H1 (cell line): ENCODE results near the gene AURKAIP1. TPM values are rescaled to one million over a fixed set of nuclear protein-coding genes. Genes with fewer than 3 reads are reported as not detected.

ENCODE experiments used
- CTCF ChIA-PET: fragments of 300-600 bp; sonication (Branson Sonifier 250); formaldehyde crosslinking; loops from one replicate; lab custom pipeline; 2021; ENCODE audit not compliant: partially characterized antibody; lab: Charles Lee
- POLR2A ChIA-PET: fragments of 300-600 bp; sonication (Branson Sonifier 250); formaldehyde crosslinking; loops from one replicate; lab custom pipeline; 2021; ENCODE audit warnings: inconsistent platforms; ENCODE audit not compliant: partially characterized antibody; lab: Charles Lee
- DNase-seq, 2 experiments: peaks; one replicate each; pipeline versions ENCODE4 v3.0.0 to v3.0.0-alpha.2; 2010 to 2022; ENCODE audit warnings: low spot score in 2 of 2, low read depth in 1 of 2, mixed read lengths in 1 of 2
- FAIRE-seq: peaks from 2 replicates; lab custom pipeline; 2011; peaks lifted over from hg19 to GRCh38; lab: Jason Lieb, UNC
- H2AFZ ChIP-seq: 2 replicates; pipeline ENCODE4 v1.8.1; 2012; ENCODE audit warnings: low read length, inconsistent platforms
- H2AK5ac ChIP-seq: 2 replicates; pipeline ENCODE4 v1.6.1; 2013; ENCODE audit warnings: low read depth, low read length
- H2BK120ac ChIP-seq: replicated peaks from 2 replicates; pipeline ENCODE3; 2013; ENCODE audit warnings: low read depth, low read length, inconsistent platforms
- H2BK12ac ChIP-seq: 2 replicates; pipeline ENCODE4 v1.6.1; 2013; ENCODE audit warnings: low read depth, low read length
- H2BK15ac ChIP-seq: 2 replicates; pipeline ENCODE4 v1.6.1; 2013; ENCODE audit warnings: low read length
- H2BK20ac ChIP-seq: 2 replicates; pipeline ENCODE4 v1.6.1; 2013; ENCODE audit warnings: low read length
- H2BK5ac ChIP-seq: 2 replicates; pipeline ENCODE4 v1.6.1; 2013; ENCODE audit warnings: low read depth, low read length
- H3K14ac ChIP-seq: 2 replicates; pipeline ENCODE4 v1.6.1; 2013; ENCODE audit warnings: inconsistent platforms; ENCODE audit not compliant: insufficient read length
- H3K18ac ChIP-seq: 2 replicates; pipeline ENCODE4 v1.6.1; 2013; ENCODE audit warnings: low read length; ENCODE audit errors: extremely low read depth
- H3K23ac ChIP-seq: 2 replicates; pipeline ENCODE4 v1.6.1; 2013; ENCODE audit warnings: inconsistent platforms; ENCODE audit not compliant: insufficient read length
- H3K23me2 ChIP-seq: 2 replicates; pipeline ENCODE4 v1.6.1; 2013; ENCODE audit warnings: low read depth, low read length
- H3K27ac ChIP-seq: 2 replicates; pipeline ENCODE4 v1.6.1; 2011; ENCODE audit warnings: low read depth, low read length, inconsistent platforms
- H3K27me3 ChIP-seq, 4 experiments: replicated peaks in 1 of 4; 1 replicate in 1 of 4; 2 replicates in 3 of 4; pipeline versions ENCODE4 v1.6.1 to v1.8.1; 2011 to 2013; ENCODE audit warnings: low read length in 3 of 4, mild to moderate bottlenecking in 3 of 4, inconsistent platforms in 2 of 4, mixed read lengths in 2 of 4, moderate library complexity in 1 of 4; ENCODE audit not compliant: control insufficient read depth in 3 of 4, insufficient read depth in 3 of 4; ENCODE audit errors: extremely low read depth in 1 of 4
- H3K36me3 ChIP-seq, 4 experiments: 2 replicates each; pipeline versions ENCODE4 v1.6.1 to v1.8.1; 2011 to 2013; ENCODE audit warnings: mild to moderate bottlenecking in 4 of 4, low read length in 3 of 4, moderate library complexity in 2 of 4, control low read depth in 1 of 4, inconsistent platforms in 1 of 4; ENCODE audit not compliant: insufficient read depth in 4 of 4, control insufficient read depth in 2 of 4
- H3K4ac ChIP-seq: replicated peaks from 2 replicates; pipeline ENCODE3; 2013; ENCODE audit warnings: low read length, low read depth, mixed read lengths, inconsistent platforms; ENCODE audit not compliant: insufficient read length
- H3K4me1 ChIP-seq, 4 experiments: replicated peaks in 1 of 4; 1 replicate in 1 of 4; 2 replicates in 3 of 4; pipeline versions ENCODE4 v1.6.1 to v1.8.1; 2011 to 2013; ENCODE audit warnings: low read length in 3 of 4, inconsistent platforms in 2 of 4, mixed read lengths in 1 of 4; ENCODE audit not compliant: insufficient read depth in 4 of 4, control insufficient read depth in 3 of 4
- H3K4me2 ChIP-seq, 2 experiments: 2 replicates each; pipeline versions ENCODE4 v1.6.1 to v1.8.1; 2011 to 2013; ENCODE audit warnings: low read depth in 2 of 2, low read length in 2 of 2, control low read depth in 1 of 2, inconsistent platforms in 1 of 2, mild to moderate bottlenecking in 1 of 2; ENCODE audit not compliant: insufficient read depth in 1 of 2
- H3K4me3 ChIP-seq, 4 experiments: fragments of 200-600, 300-600 bp in 1 of 4; sonication (generic), shearing (Covaris generic), sonication (Bioruptor Twin) in 1 of 4; 2 replicates each; pipeline versions ENCODE4 v1.5.1 to v1.8.1; 2011 to 2016; ENCODE audit warnings: low read length in 4 of 4, low read depth in 3 of 4, control low read depth in 2 of 4, inconsistent platforms in 2 of 4, mild to moderate bottlenecking in 2 of 4, mixed read lengths in 1 of 4, moderate library complexity in 1 of 4; ENCODE audit not compliant: insufficient read depth in 2 of 4; ENCODE audit errors: extremely low read depth in 1 of 4
- H3K56ac ChIP-seq: replicated peaks from 2 replicates; pipeline ENCODE3; 2013; ENCODE audit warnings: low read depth, mild to moderate bottlenecking, mixed read lengths, low read length, inconsistent platforms; ENCODE audit not compliant: insufficient read length
- H3K79me1 ChIP-seq: 2 replicates; pipeline ENCODE4 v1.6.1; 2013; ENCODE audit warnings: low read depth, low read length, control low read depth
- H3K79me2 ChIP-seq, 2 experiments: 2 replicates each; pipeline versions ENCODE4 v1.6.1 to v1.8.1; 2012 to 2013; ENCODE audit warnings: low read length in 2 of 2, mild to moderate bottlenecking in 2 of 2, inconsistent platforms in 1 of 2; ENCODE audit not compliant: insufficient read depth in 2 of 2, control insufficient read depth in 1 of 2
- H3K9ac ChIP-seq, 4 experiments: replicated peaks in 1 of 4; 1 replicate in 1 of 4; 2 replicates in 3 of 4; pipeline versions ENCODE4 v1.6.1 to v1.8.1; 2011 to 2013; ENCODE audit warnings: low read depth in 3 of 4, low read length in 3 of 4, control low read depth in 2 of 4, mild to moderate bottlenecking in 2 of 4, moderate library complexity in 2 of 4, inconsistent platforms in 1 of 4; ENCODE audit errors: extremely low read depth in 1 of 4
- H3K9me3 ChIP-seq, 2 experiments: 2 replicates each; pipeline versions ENCODE4 v1.6.1 to v1.8.1; 2012 to 2013; ENCODE audit warnings: mild to moderate bottlenecking in 2 of 2, moderate library complexity in 2 of 2, control low read depth in 1 of 2, inconsistent platforms in 1 of 2, low read depth in 1 of 2, low read length in 1 of 2, mixed read lengths in 1 of 2; ENCODE audit not compliant: insufficient read depth in 2 of 2
- H4K20me1 ChIP-seq, 2 experiments: replicated peaks in 1 of 2; 2 replicates each; pipeline versions ENCODE3 to v1.8.1; 2011 to 2013; ENCODE audit warnings: inconsistent platforms in 2 of 2, low read length in 2 of 2, mild to moderate bottlenecking in 1 of 2; ENCODE audit not compliant: insufficient read depth in 2 of 2, control insufficient read depth in 1 of 2
- H4K5ac ChIP-seq: 2 replicates; pipeline ENCODE4 v1.6.1; 2013; ENCODE audit warnings: low read length, low read depth, mixed read lengths, inconsistent platforms; ENCODE audit not compliant: insufficient read length
- H4K8ac ChIP-seq: 2 replicates; pipeline ENCODE4 v1.8.0; 2013; ENCODE audit warnings: mild to moderate bottlenecking, moderate library complexity, low read length, inconsistent platforms; ENCODE audit not compliant: insufficient read depth; ENCODE audit errors: extremely low read depth
- H4K91ac ChIP-seq: replicated peaks from 2 replicates; pipeline ENCODE3; 2013; ENCODE audit warnings: low read length, mixed read lengths, inconsistent platforms; ENCODE audit not compliant: insufficient read length
- POLR2AphosphoS5 ChIP-seq: IDR thresholded peaks from 2 replicates; pipeline ENCODE4 v1.6.1; 2011; ENCODE audit warnings: low read depth, low read length
- RFX5 ChIP-seq: IDR thresholded peaks from 2 replicates; pipeline ENCODE4 v1.6.1; 2011; ENCODE audit warnings: low read depth, low read length, improper control_type of control experiment, borderline replicate concordance
- WGBS, 2 experiments: shearing (Covaris generic) in 1 of 2; methylation state at CpG; one replicate each; pipeline versions ENCODE4 v1.1.6 to v1.1.7; 2013 to 2015; ENCODE audit warnings: low lambda C conversion rate in 2 of 2, mixed read lengths in 2 of 2, inconsistent platforms in 1 of 2, low coverage in 1 of 2, missing lambda C conversion rate in 1 of 2; ENCODE audit not compliant: insufficient replicate concordance in 2 of 2, insufficient coverage in 1 of 2, insufficient read length in 1 of 2; ENCODE audit errors: extremely low coverage in 1 of 2, missing lambda C conversion rate in 1 of 2; 5-methylcytosine and 5-hydroxymethylcytosine counted together
- polyA plus RNA-seq, 7 experiments: library from polyadenylated mRNA; depleted of rRNA in 3 of 7; stranded (reverse) in 5 of 7; unstranded in 2 of 7; fragments of >200 nt in 5 of 7; fragments of 200-250 nt in 2 of 7; gene quantifications; 1 replicate in 5 of 7; 2 replicates in 1 of 7; 4 replicates in 1 of 7; pipeline versions ENCODE4 v1.2.1 to v1.2.3, GENCODE V29; 2011 to 2013; ENCODE audit warnings: missing spikeins in 2 of 7, mixed read lengths in 2 of 7
- total RNA-seq: library from RNA; stranded (reverse); fragmentation: NEBNext Ultra II Directional; extraction: Animal tissue kit (Norgen Biotek cat#: 25700); gene quantifications from 2 replicates; pipeline ENCODE4 v1.2.1, GENCODE V29; 2021

Gene AURKAIP1
- total and polyA plus RNA-seq, 2 of the 8 experiments (the other 6 are each of a cell fraction or from before 2014, with no cell fraction given) = 87.8 to 194 TPM

GRCh38 chr1:1371364-1371745 is 3.7 kb downstream of the AURKAIP1 start:
- Histone ChIP-seq H3K14ac (no peak overlapping the region), H3K56ac (no peak overlapping the region), H3K9ac (no peak overlapping the region), H3K4me1 (peaks cover 0 to 12% (median 9%) of the 10 kb centered on the region in 4 experiments; a peak in 5 of 7 replicates), H3K79me1 (peaks cover 3% of the 10 kb centered on the region; the same call in 1 of the 2 replicates), H3K9me3 (peaks cover 11 to 12% of the 10 kb centered on the region in 2 experiments; a peak in 3 of 4 replicates), H3K27me3 (no peaks in the 10 kb centered on the region), H2AFZ (no peak overlapping the region), H3K23ac (no peak overlapping the region), H3K27ac (no peak overlapping the region), H4K5ac (no peak overlapping the region), H3K23me2 (peaks cover 19% of the 10 kb centered on the region; the same call in 1 of the 2 replicates), H3K36me3 (peaks cover 0 to 4% (median 0%) of the 10 kb centered on the region in 4 experiments; a peak in 1 of 8 replicates), H3K4me3 (no peak overlapping the region), H2BK15ac (no peak overlapping the region), H4K8ac (no peak overlapping the region), H2AK5ac (no peak overlapping the region), H3K18ac (no peak overlapping the region), H3K4me2 (no peak overlapping the region), H2BK12ac (no peak overlapping the region), H3K4ac (no peak overlapping the region), H4K20me1 (peaks cover 0 to 13% of the 10 kb centered on the region in 2 experiments), H3K79me2 (peaks cover 5 to 17% of the 10 kb centered on the region in 2 experiments; a peak in 3 of 4 replicates), H2BK5ac (no peak overlapping the region), H2BK20ac (no peak overlapping the region), H4K91ac (no peak overlapping the region), H2BK120ac (no peak overlapping the region)
- 90% methylated on average over 10 of the region's 12 CpGs; no CpG with 5 or more reads in 1 of the 2 experiments for WGBS, 2 experiments
- TF ChIP-seq RFX5 (no peak), POLR2AphosphoS5 (peak; percentile 60; the same call in 1 of the 2 replicates)
- CTCF ChIA-PET = interaction anchor here (0.6 to 4.5 kb wide), 27 partner anchors 9 to 249 kb away, joined by 3 to 40 read pairs (median 4); partner anchors contain the start of genes CCNL2, DVL1 and MXRA8
- POLR2A ChIA-PET = interaction anchor here (0.6 to 33.4 kb wide), 10 partner anchors 9 to 948 kb away, joined by 3 to 719 read pairs (median 8); partner anchors contain the start of genes CCNL2, MRPL20 and MXRA8
- no peak for DNase-seq
- no peak for FAIRE-seq
